Measurements from ENCODE around the gene AUH.

DNA sequence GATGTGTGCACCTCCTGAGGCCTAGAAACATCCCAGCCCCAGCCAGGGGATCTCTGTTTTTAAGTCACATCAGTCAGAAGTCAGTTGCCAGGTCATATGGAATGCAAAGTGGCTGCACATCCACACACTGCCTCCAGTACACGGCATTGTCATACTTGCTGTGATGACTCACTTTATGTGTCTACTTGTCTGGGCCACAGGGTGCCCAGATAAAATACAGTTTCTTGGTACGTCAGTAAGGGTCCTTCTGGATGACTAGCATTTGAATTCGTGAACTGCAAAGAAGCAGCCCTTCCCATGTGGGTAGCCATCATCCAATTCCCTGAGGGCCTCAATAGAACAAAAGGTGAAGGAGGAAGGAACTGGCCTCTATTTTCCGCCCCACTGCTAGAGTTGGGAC, 27.7 kb downstream of the AUH start:
- TF ChIP-seq EZH2phosphoT487 (IDR thresholded peaks at IDR 0.05; ENCODE audit: insufficient read depth, low read depth) (no peak), EZH2 (IDR thresholded peaks at IDR 0.05; ENCODE audit: insufficient read depth, poor library complexity, severe bottlenecking) (no peak)
